Choroid plexus epithelial cell (primary cell): ENCODE measurements around the gene BRD9.
"Not testable (repeated sequence)": the region's sequence is repeated elsewhere in the genome, so short reads cannot be mapped to it uniquely, and the experiment has no call there.

Source experiments
- DNase-seq: peaks from one replicate; pipeline ENCODE4 v3.0.0-alpha.2; 2010; ENCODE audit warnings: low read depth
- H3K4me3 ChIP-seq: 2 replicates; pipeline ENCODE4 v1.5.1; 2011; ENCODE audit warnings: low read depth, mild to moderate bottlenecking, control low read depth, low read length, moderate library complexity
- TF ChIP-seq, protein P1 (sequence below): conservative IDR thresholded peaks from 2 replicates; pipeline ENCODE4 v1.5.1; 2011; ENCODE audit warnings: low read depth, mild to moderate bottlenecking, control low read depth, inconsistent platforms, low read length, moderate library complexity

BRD9 gene

GRCh38 chr5:929596-929995 lies 37.0 kb upstream of the BRD9 start:
- DNase-seq = no peak
- TF ChIP-seq, protein P1, sequence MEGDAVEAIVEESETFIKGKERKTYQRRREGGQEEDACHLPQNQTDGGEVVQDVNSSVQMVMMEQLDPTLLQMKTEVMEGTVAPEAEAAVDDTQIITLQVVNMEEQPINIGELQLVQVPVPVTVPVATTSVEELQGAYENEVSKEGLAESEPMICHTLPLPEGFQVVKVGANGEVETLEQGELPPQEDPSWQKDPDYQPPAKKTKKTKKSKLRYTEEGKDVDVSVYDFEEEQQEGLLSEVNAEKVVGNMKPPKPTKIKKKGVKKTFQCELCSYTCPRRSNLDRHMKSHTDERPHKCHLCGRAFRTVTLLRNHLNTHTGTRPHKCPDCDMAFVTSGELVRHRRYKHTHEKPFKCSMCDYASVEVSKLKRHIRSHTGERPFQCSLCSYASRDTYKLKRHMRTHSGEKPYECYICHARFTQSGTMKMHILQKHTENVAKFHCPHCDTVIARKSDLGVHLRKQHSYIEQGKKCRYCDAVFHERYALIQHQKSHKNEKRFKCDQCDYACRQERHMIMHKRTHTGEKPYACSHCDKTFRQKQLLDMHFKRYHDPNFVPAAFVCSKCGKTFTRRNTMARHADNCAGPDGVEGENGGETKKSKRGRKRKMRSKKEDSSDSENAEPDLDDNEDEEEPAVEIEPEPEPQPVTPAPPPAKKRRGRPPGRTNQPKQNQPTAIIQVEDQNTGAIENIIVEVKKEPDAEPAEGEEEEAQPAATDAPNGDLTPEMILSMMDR = no peak
- no peak overlapping the region for H3K4me3 ChIP-seq

DNA sequence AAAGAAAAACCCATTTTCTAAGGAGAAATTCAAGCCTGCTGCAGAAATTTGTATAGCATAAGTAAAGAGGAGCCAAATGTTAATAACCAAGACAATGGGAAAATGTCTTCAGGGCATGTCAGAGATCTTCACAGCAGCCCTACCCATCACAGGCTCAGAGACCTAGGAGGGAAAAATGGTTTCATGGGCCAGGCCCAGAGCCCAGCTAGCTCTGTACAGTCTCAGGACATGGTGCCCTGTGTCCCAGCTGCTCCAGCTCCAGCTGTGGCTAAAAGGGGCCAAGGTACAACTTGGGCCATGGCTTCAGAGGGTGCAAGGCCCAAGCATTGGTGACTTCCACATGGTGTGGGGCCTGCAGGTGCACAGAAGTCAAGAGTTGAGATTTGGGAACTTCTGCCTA lies 36.6 kb upstream of the BRD9 start:
- not testable (repeated sequence) for H3K4me3 ChIP-seq, DNase-seq

GRCh38 chr5:927172-928015 lies 34.8 kb upstream of the BRD9 start:
- TF ChIP-seq, protein P1 = no peak
- no peak overlapping the region for H3K4me3 ChIP-seq
- no peak for DNase-seq

DNA sequence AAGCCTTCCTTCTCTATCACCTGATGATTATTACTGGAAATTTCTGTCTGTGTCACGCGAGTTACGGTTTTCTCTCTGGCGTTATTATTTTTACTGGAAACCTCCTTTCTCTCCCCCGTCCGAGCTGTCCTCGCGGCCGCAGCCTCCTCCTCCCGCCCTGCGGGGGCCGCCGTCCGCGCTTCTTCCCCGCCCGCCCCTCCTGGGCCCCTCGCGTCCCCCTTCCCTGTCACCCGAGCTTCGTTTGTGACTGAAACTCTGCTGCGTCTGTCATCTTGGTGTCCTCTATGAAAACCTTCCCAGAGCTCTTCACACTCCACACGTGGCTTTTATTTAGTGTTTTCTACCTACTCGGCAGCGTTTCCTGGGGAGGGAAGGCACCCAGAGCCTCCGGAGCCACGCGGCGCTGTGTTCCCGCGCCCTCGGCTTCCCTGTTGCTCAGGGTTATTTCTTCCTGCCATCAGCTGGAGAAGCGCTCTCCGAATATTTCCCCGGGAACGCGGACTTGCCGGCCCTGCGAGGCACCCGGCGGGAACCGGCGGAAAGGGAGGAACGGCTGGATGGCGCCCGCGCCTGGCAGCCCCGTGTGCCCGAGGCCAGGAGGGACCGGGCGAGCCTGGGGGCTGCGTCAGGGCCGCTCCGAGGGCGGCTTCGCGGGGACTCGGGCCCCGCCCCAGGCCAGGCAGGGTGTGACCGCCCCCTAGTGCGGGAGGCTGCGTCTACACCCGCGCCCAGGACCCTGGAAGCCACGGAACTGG lies 34.0 kb upstream of the BRD9 start:
- peak overlapping the region; percentile 36 for H3K4me3 ChIP-seq
- TF ChIP-seq, protein P1 = peak; percentile 27
- peak; percentile 26 for DNase-seq

GRCh38 chr5:923281-923873 lies 30.8 kb upstream of the BRD9 start:
- TF ChIP-seq, protein P1 = peak; percentile 92
- H3K4me3 ChIP-seq = no peak overlapping the region
- peak; percentile 71 for DNase-seq

DNA sequence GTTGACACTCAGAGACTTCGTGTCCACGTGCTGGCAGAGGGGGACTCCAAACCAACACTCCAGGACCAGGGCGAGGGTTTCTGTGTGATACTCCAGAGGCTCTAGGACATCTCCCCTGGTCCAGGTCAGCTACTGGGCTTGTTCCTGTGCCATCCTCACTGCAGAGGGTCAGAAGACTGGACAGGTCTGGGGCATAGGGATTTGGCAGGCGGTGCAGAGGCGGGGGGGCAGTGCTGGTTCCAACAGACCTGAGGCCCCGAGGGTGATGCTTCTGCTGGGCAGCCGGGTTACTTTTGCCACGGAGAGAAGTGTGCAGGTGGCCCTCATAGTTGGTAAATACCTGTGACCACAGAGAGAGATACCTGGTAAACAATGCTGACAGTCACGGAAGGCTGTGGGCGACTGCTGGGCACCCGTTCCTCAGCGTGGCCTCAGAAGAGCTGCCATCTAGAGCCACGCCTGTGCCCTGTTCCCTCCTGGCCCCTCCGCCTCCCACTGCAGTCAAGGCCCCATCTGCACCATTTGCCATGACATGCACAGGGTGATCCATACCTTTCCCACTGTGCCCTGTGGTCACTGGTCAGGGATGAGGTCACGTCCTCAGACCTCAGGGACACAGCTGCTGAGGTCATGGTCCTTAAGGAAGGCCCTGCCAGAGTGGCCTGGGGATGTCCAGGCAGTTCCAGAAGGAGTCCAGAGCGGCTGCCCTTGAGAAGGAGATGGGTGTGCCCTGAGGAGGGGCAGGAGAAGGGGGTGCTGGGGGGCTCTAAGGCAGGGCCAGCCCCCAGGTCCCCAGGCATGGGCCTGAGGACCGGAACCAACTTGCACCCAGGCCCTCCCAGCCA lies 30.1 kb upstream of the BRD9 start:
- H3K4me3 ChIP-seq = no peak overlapping the region
- TF ChIP-seq, protein P1 = no peak
- DNase-seq = no peak
